Activated CD8-positive, alpha-beta memory T cell treated with anti-CD3 and anti-CD28 coated beads, Interleukin-2, amount 50 U/mL, for 4 hours (primary cell): ENCODE measurements around the gene COBL.

Experiments used
- DNase-seq: peaks from one replicate; pipeline ENCODE4 v3.0.0-alpha.2; 2020

COBL gene

GRCh38 chr7:51275532-51275931 is 41.1 kb downstream of the COBL start:
- DNase-seq = no peak

- no peak for DNase-seq
Measured at GRCh38 chr7:51274955-51275354, 41.7 kb downstream of the COBL start.

- no peak for DNase-seq
Measured at GRCh38 chr7:51274001-51274400, 42.6 kb downstream of the COBL start.

- DNase-seq = no peak
Measured at GRCh38 chr7:51273360-51273759, 43.2 kb downstream of the COBL start.

- DNase-seq = no peak
Measured at GRCh38 chr7:51270965-51271364, 45.6 kb downstream of the COBL start.

GRCh38 chr7:51269911-51270310 is 46.7 kb downstream of the COBL start:
- DNase-seq = no peak

- DNase-seq = no peak
Measured at GRCh38 chr7:51269321-51269720, 47.3 kb downstream of the COBL start.

GRCh38 chr7:51268859-51269258 is 47.8 kb downstream of the COBL start:
- no peak for DNase-seq

GRCh38 chr7:51267169-51267568 is 49.4 kb downstream of the COBL start:
- no peak for DNase-seq

GRCh38 chr7:51265066-51265907 is 51.3 kb downstream of the COBL start:
- DNase-seq = no peak

- DNase-seq = no peak
Measured at GRCh38 chr7:51263631-51264484, 52.8 kb downstream of the COBL start.

- DNase-seq = no peak
Measured at GRCh38 chr7:51262796-51263531, 53.6 kb downstream of the COBL start.

GRCh38 chr7:51261950-51262795 is 54.4 kb downstream of the COBL start:
- DNase-seq = no peak

GRCh38 chr7:51261117-51261835 is 55.3 kb downstream of the COBL start:
- DNase-seq = no peak

- no peak for DNase-seq
Measured at GRCh38 chr7:51260516-51260915, 56.1 kb downstream of the COBL start.

GRCh38 chr7:51259766-51260165 is 56.8 kb downstream of the COBL start:
- DNase-seq = no peak

- no peak for DNase-seq
Measured at GRCh38 chr7:51256916-51257315, 59.7 kb downstream of the COBL start.

- DNase-seq = no peak
Measured at GRCh38 chr7:51256209-51256781, 60.3 kb downstream of the COBL start.

GRCh38 chr7:51255536-51256208 is 60.9 kb downstream of the COBL start:
- no peak for DNase-seq

GRCh38 chr7:51255036-51255435 is 61.6 kb downstream of the COBL start:
- DNase-seq = no peak

- no peak for DNase-seq
Measured at GRCh38 chr7:51253157-51253556, 63.5 kb downstream of the COBL start.
